Stimulated activated CD8-positive, alpha-beta memory T cell treated with anti-CD3 and anti-CD28 coated beads, Interleukin-15, amount 100 ng/mL, for 48 hours (primary cell): ENCODE results near the gene ZNF91.
"Not testable (repeated sequence)": the region's sequence is repeated elsewhere in the genome, so short reads cannot be mapped to it uniquely, and the experiment has no call there.

Experiments used
- DNase-seq, 2 donors: peaks; one replicate each; pipeline ENCODE4 v3.0.0-alpha.2; 2020; ENCODE audit warnings: low read depth in 2 of 2

Gene ZNF91

GRCh38 chr19:23318941-23319340, 76.3 kb downstream of the ZNF91 start:
- DNase-seq: not testable (repeated sequence)

GRCh38 chr19:23318143-23318542, 77.1 kb downstream of the ZNF91 start:
- DNase-seq: no peak

DNA sequence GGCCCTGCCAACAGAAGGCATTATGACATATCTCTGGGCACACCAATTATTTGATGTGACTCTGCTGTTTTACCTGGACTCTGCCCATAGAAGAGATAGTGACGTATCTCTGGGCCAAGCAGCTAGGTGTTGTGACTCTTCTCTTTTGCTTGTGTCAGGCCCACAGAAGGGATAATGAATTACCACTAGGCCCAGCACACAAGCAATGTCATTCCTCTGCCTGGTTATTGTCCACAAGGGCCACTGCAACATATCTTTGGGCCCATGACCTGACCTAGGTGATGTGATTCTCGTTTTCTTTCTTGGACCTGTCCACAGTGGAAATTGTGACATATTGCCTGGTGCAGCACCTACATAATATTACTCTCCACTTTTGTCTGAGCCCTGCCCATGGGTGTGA, 80.0 kb downstream of the ZNF91 start:
- no peak for DNase-seq

DNA sequence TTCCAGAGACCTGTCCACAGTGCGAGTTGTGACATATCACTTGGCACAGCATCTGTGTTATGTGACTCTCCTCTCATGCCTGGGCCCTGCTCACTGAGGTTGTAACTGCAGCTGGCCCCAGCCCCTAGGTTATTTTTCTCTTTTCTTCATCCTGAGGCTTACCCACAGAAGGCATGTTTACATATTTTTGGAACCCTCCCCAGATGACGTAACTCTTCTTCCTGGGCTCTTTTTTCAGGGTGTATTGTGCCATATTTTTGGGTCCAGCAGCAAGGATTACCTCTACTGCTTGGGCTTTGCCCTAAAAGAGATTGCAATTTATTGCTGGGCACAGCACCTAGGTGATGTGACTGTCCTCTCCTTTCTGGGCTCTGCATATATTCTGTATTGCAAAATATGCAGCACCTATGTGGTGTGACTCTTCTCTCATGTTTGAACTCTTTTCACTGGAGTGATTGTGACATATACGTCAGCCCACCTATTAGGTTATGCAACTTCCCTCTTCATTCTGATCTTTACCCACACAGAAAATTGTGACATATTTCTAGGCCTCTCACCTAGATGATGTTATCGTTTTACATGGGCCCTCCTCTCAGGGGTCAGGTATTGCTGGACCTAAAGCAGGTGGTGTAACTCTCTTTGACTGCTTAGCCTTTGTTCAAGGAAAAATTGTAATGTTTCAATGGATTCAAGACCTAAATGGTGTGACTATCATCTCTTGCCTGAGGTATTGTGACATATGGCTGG, 80.6 kb downstream of the ZNF91 start:
- DNase-seq: no peak

- DNase-seq: no peak
These were observed 82.1 kb downstream of the ZNF91 start for GRCh38 chr19:23313196-23313595.

- DNase-seq: no peak
These were observed 82.8 kb downstream of the ZNF91 start for GRCh38 chr19:23312515-23312914.

GRCh38 chr19:23311551-23311950, 83.7 kb downstream of the ZNF91 start:
- no peak for DNase-seq

DNA sequence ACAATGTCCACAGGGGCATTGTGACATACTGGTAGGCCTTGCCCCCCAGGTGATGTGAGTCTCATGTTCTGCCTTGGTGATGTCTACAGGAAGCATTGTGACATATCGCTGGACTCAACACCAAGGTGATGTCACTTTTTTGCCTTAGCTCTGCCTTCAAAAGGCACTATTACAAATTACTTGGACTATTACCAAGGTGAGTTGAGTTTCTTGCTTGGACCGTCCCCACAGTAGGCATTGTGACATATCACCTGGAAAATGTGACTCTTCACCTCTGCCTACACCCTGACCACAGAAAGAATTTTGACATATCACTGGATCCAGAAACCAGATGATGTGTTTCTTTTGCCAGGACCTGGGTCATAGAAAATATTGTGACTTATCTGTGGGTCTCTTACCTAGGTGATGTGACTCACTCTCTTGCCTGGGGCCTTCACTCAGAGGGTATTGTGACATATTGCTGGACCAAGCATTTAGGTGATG, 84.5 kb downstream of the ZNF91 start:
- no peak for DNase-seq

DNA sequence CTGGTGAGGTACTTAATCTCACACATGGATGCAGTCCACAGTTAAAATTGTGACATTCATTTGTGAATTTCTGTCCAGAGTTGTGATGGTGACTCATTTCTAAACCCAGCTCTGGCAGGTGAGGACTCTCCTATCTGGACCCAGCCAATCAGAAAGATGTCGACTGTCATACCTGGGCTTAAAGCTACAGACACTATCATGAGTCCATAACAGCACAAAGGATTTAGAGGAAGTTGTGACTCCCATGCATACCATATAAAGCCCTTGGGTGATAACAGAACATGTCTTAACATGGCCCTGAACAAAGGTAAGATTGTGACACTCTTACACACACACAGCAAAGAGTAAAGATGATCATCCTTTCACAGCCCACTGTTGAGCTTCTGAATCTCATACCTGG, 85.3 kb downstream of the ZNF91 start:
- no peak for DNase-seq

GRCh38 chr19:23305555-23305954, 89.7 kb downstream of the ZNF91 start:
- DNase-seq: no peak

DNA sequence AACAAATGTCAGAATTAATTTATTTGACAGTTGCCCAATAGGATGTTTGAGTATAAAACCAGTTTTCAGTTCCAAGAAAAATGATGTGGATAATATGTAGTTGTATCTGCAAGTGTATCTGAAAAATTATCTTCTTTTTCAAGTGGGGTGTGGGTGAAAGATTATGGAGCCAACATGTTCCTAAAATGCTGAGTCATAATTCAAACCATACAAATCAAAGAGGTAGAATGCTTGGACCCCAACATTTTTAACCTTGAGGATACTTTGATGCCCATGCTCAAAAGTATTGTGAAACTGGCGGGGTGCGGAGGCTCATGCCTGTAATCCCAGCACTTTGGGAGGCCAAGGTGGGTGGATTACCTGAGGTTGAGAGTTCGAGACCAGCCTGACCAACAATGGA, 91.0 kb downstream of the ZNF91 start:
- no peak for DNase-seq

GRCh38 chr19:23294141-23294540, 101.1 kb downstream of the ZNF91 start:
- DNase-seq: no peak

GRCh38 chr19:23289966-23290365, 105.3 kb downstream of the ZNF91 start:
- not testable (repeated sequence) for DNase-seq
